ENCODE results near the gene KIF22. TPM values are rescaled to one million over a fixed set of nuclear protein-coding genes. Genes with fewer than 3 reads are reported as not detected.

KIF22 gene
- total RNA-seq, 4 donors from 2014 or later, result 37.6 to 159 (median 59.5) TPM

GRCh38 chr16:29813644-29814562 is 23.4 kb downstream of the KIF22 start:
- H3K36me3 ChIP-seq, result peaks cover 0 to 13% (median 0%) of the 10 kb centered on the region in 4 donors
- no peak overlapping the region for H3K4me3 ChIP-seq
- WGBS, 2 donors (ENCODE audit: low coverage in 1 of 2), result 61 to 72% methylated on average over 3 to 22 of the region's 24 CpGs
- intact Hi-C loops (cut with DNase I; ENCODE audit: low total_unique reads), result no loop called here
- TF ChIP-seq, protein P1, sequence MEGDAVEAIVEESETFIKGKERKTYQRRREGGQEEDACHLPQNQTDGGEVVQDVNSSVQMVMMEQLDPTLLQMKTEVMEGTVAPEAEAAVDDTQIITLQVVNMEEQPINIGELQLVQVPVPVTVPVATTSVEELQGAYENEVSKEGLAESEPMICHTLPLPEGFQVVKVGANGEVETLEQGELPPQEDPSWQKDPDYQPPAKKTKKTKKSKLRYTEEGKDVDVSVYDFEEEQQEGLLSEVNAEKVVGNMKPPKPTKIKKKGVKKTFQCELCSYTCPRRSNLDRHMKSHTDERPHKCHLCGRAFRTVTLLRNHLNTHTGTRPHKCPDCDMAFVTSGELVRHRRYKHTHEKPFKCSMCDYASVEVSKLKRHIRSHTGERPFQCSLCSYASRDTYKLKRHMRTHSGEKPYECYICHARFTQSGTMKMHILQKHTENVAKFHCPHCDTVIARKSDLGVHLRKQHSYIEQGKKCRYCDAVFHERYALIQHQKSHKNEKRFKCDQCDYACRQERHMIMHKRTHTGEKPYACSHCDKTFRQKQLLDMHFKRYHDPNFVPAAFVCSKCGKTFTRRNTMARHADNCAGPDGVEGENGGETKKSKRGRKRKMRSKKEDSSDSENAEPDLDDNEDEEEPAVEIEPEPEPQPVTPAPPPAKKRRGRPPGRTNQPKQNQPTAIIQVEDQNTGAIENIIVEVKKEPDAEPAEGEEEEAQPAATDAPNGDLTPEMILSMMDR (IDR thresholded peaks at IDR 0.05), result no peak
- H3K9me3 ChIP-seq, result no peaks in the 10 kb centered on the region
- peak overlapping the region; percentile 28 to 97 (median 94) for H3K27ac ChIP-seq
- no peaks in the 10 kb centered on the region for H3K27me3 ChIP-seq
- H3K4me1 ChIP-seq, result peaks cover 51 to 87% (median 78%) of the 10 kb centered on the region in 4 donors
- no peak for DNase-seq
- in situ Hi-C loops (cut with MboI; ENCODE audit: low pct_ligation_motif_present in 1 of 4, low pct_unique_long_range_greater_than_20kb in 1 of 4, low sequenced_read_pairs in 3 of 4), result no loop called here

DNA sequence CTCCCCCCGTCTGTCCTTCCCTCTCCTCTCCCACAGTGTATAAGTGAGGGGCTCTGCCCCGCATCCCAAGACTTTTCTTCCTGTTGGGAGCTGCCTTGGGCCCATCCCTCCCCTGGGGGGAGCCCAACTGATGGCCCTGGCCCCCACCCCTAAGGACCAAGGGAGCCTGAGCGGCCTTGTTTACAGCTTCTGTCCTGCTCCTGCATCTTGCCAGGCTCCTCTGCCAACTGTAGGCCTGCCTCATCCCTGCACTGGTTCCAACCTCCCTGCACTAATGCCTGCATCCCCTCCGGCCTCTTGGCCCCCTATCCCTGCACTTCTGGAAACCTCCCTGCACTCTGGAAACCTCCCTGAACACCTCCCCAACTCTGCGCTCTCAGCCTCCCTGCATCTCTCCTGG is 24.0 kb downstream of the KIF22 start:
- H3K9me3 ChIP-seq, result no peaks in the 10 kb centered on the region
- peaks cover 0 to 13% (median 0%) of the 10 kb centered on the region in 4 donors for H3K36me3 ChIP-seq
- 84 to 85% methylated on average over 3 to 5 of the region's 5 CpGs for WGBS, 2 donors (ENCODE audit: low coverage in 1 of 2)
- no peak overlapping the region for H3K4me3 ChIP-seq
- peaks cover 49 to 87% (median 77%) of the 10 kb centered on the region in 4 donors for H3K4me1 ChIP-seq
- TF ChIP-seq, protein P1 (IDR thresholded peaks at IDR 0.05), result no peak
- no peak for TF ChIP-seq POLR2AphosphoS5 (IDR thresholded peaks at IDR 0.05)
- H3K27me3 ChIP-seq, result no peaks in the 10 kb centered on the region
- peak overlapping the region; percentile 93 to 98 (median 96) for H3K27ac ChIP-seq
- in situ Hi-C loops (cut with MboI; ENCODE audit: low pct_ligation_motif_present in 1 of 4, low pct_unique_long_range_greater_than_20kb in 1 of 4, low sequenced_read_pairs in 3 of 4), result no loop called here
- intact Hi-C loops (cut with DNase I; ENCODE audit: low total_unique reads), result no loop called here
- no peak for DNase-seq

GRCh38 chr16:29815032-29815721 is 24.6 kb downstream of the KIF22 start:
- intact Hi-C loops (cut with DNase I; ENCODE audit: low total_unique reads) (no loop called here), in situ Hi-C loops (cut with MboI; ENCODE audit: low pct_ligation_motif_present in 1 of 4, low pct_unique_long_range_greater_than_20kb in 1 of 4, low sequenced_read_pairs in 3 of 4) (no loop called here)
- Histone ChIP-seq H3K27ac (peak overlapping the region; percentile 93 to 98 (median 96)), H3K4me1 (peaks cover 48 to 87% (median 77%) of the 10 kb centered on the region in 4 donors), H3K4me3 (peak overlapping the region; percentile 22 to 79 (median 70)), H3K36me3 (peaks cover 0 to 13% (median 0%) of the 10 kb centered on the region in 4 donors), H3K9me3 (no peaks in the 10 kb centered on the region), H3K27me3 (no peaks in the 10 kb centered on the region)
- TF ChIP-seq POLR2AphosphoS5 (IDR thresholded peaks at IDR 0.05) (no peak), POLR2A (IDR thresholded peaks at IDR 0.05) (no peak), EP300 (IDR thresholded peaks at IDR 0.05; ENCODE audit: low read depth) (no peak)
- TF ChIP-seq, protein P1 (IDR thresholded peaks at IDR 0.05), result no peak
- no peak for DNase-seq
- WGBS, 2 donors (ENCODE audit: low coverage in 1 of 2), result 4 to 6% methylated on average over 13 to 37 of the region's 39 CpGs
